ENCODE measurements around the gene CPEB1. TPM values are rescaled to one million over a fixed set of nuclear protein-coding genes. Genes with fewer than 3 reads are reported as not detected.
"Not testable (repeated sequence)": the region's sequence is repeated elsewhere in the genome, so short reads cannot be mapped to it uniquely, and the experiment has no call there.

The CPEB1 gene
- total RNA-seq, 1 donor from 2014 or later = 0.52 TPM

GRCh38 chr15:82507087-82507486, 140.1 kb downstream of the CPEB1 start:
- H3K4me1 ChIP-seq (ENCODE audit: control insufficient read depth in 3 of 3, insufficient read depth in 3 of 3, low read length in 3 of 3); H3K36me3 ChIP-seq (ENCODE audit: control insufficient read depth in 3 of 3, insufficient read depth in 3 of 3, low read length in 3 of 3); H3K4me3 ChIP-seq (ENCODE audit: low read length in 3 of 3); H3K9ac ChIP-seq (ENCODE audit: low read depth in 1 of 3, low read length in 3 of 3); H3K9me3 ChIP-seq (ENCODE audit: control insufficient read depth in 3 of 3, low read length in 3 of 3); H3K27me3 ChIP-seq (ENCODE audit: control insufficient read depth in 3 of 3, insufficient read depth in 3 of 3, low read length in 3 of 3); H3K27ac ChIP-seq (ENCODE audit: low read depth, low read length): not testable (repeated sequence)

- H3K4me3 ChIP-seq (ENCODE audit: low read length in 3 of 3); H3K9ac ChIP-seq (ENCODE audit: low read depth in 1 of 3, low read length in 3 of 3); H3K27ac ChIP-seq (ENCODE audit: low read depth, low read length): not testable (repeated sequence)
Observed at GRCh38 chr15:82505842-82506241, 141.3 kb downstream of the CPEB1 start.

GRCh38 chr15:82504074-82504473, 143.1 kb downstream of the CPEB1 start:
- not testable (repeated sequence) for H3K9me3 ChIP-seq (ENCODE audit: control insufficient read depth in 3 of 3, low read length in 3 of 3); H3K27me3 ChIP-seq (ENCODE audit: control insufficient read depth in 3 of 3, insufficient read depth in 3 of 3, low read length in 3 of 3); H3K36me3 ChIP-seq (ENCODE audit: control insufficient read depth in 3 of 3, insufficient read depth in 3 of 3, low read length in 3 of 3); H3K4me3 ChIP-seq (ENCODE audit: low read length in 3 of 3); H3K27ac ChIP-seq (ENCODE audit: low read depth, low read length); H3K9ac ChIP-seq (ENCODE audit: low read depth in 1 of 3, low read length in 3 of 3); H3K4me1 ChIP-seq (ENCODE audit: control insufficient read depth in 3 of 3, insufficient read depth in 3 of 3, low read length in 3 of 3)

More at GRCh38 chr15:82505842-82506241, 141.3 kb downstream of the CPEB1 start:
- H3K36me3 ChIP-seq (ENCODE audit: control insufficient read depth in 3 of 3, insufficient read depth in 3 of 3, low read length in 3 of 3); H3K9me3 ChIP-seq (ENCODE audit: control insufficient read depth in 3 of 3, low read length in 3 of 3); H3K27me3 ChIP-seq (ENCODE audit: control insufficient read depth in 3 of 3, insufficient read depth in 3 of 3, low read length in 3 of 3); H3K4me1 ChIP-seq (ENCODE audit: control insufficient read depth in 3 of 3, insufficient read depth in 3 of 3, low read length in 3 of 3): not testable (repeated sequence)

GRCh38 chr15:82502700-82503339, 144.3 kb downstream of the CPEB1 start:
- not testable (repeated sequence) for H3K4me1 ChIP-seq (ENCODE audit: control insufficient read depth in 3 of 3, insufficient read depth in 3 of 3, low read length in 3 of 3); H3K36me3 ChIP-seq (ENCODE audit: control insufficient read depth in 3 of 3, insufficient read depth in 3 of 3, low read length in 3 of 3); H3K27me3 ChIP-seq (ENCODE audit: control insufficient read depth in 3 of 3, insufficient read depth in 3 of 3, low read length in 3 of 3)

GRCh38 chr15:82500772-82501171, 146.4 kb downstream of the CPEB1 start:
- not testable (repeated sequence) for H3K9me3 ChIP-seq (ENCODE audit: control insufficient read depth in 3 of 3, low read length in 3 of 3); H3K36me3 ChIP-seq (ENCODE audit: control insufficient read depth in 3 of 3, insufficient read depth in 3 of 3, low read length in 3 of 3); H3K4me3 ChIP-seq (ENCODE audit: low read length in 3 of 3); H3K9ac ChIP-seq (ENCODE audit: low read depth in 1 of 3, low read length in 3 of 3); H3K27me3 ChIP-seq (ENCODE audit: control insufficient read depth in 3 of 3, insufficient read depth in 3 of 3, low read length in 3 of 3); H3K4me1 ChIP-seq (ENCODE audit: control insufficient read depth in 3 of 3, insufficient read depth in 3 of 3, low read length in 3 of 3); H3K27ac ChIP-seq (ENCODE audit: low read depth, low read length)

More at GRCh38 chr15:82502700-82503339, 144.3 kb downstream of the CPEB1 start:
- H3K9ac ChIP-seq (ENCODE audit: low read depth in 1 of 3, low read length in 3 of 3); H3K4me3 ChIP-seq (ENCODE audit: low read length in 3 of 3); H3K27ac ChIP-seq (ENCODE audit: low read depth, low read length); H3K9me3 ChIP-seq (ENCODE audit: control insufficient read depth in 3 of 3, low read length in 3 of 3): not testable (repeated sequence)

- H3K9me3 ChIP-seq (ENCODE audit: control insufficient read depth in 3 of 3, low read length in 3 of 3); H3K27me3 ChIP-seq (ENCODE audit: control insufficient read depth in 3 of 3, insufficient read depth in 3 of 3, low read length in 3 of 3); H3K36me3 ChIP-seq (ENCODE audit: control insufficient read depth in 3 of 3, insufficient read depth in 3 of 3, low read length in 3 of 3); H3K4me3 ChIP-seq (ENCODE audit: low read length in 3 of 3); H3K9ac ChIP-seq (ENCODE audit: low read depth in 1 of 3, low read length in 3 of 3); H3K27ac ChIP-seq (ENCODE audit: low read depth, low read length); H3K4me1 ChIP-seq (ENCODE audit: control insufficient read depth in 3 of 3, insufficient read depth in 3 of 3, low read length in 3 of 3): not testable (repeated sequence)
Observed at GRCh38 chr15:82497978-82498377, 149.2 kb downstream of the CPEB1 start.

Other genes with a start within 250 kb of the CPEB1 start
- 4.2 TPM for gene GOLGA6L9, start 217.5 kb downstream of the CPEB1 start, total RNA-seq
- 2,242 TPM for gene RPS17, start 106.9 kb downstream of the CPEB1 start, total RNA-seq
- gene AP3B2, start 62.5 kb upstream of the CPEB1 start, total RNA-seq = not detected
- gene FSD2, start 158.7 kb upstream of the CPEB1 start, total RNA-seq = 26.6 TPM
- 6.8 TPM for gene WHAMM, start 162.3 kb upstream of the CPEB1 start, total RNA-seq

Data from skeletal muscle tissue (tissue), 4 donors.